Mesendoderm (in vitro differentiated cells): ENCODE data around the gene HHIPL1.

Experiments used
- DNase-seq: peaks from one replicate; pipeline ENCODE4 v3.0.0; 2013
- H2AK5ac ChIP-seq: 2 replicates; pipeline ENCODE4 v1.6.1; 2013; ENCODE audit warnings: low read length, inconsistent platforms
- H2BK120ac ChIP-seq: 2 replicates; pipeline ENCODE4 v1.6.1; 2013; ENCODE audit warnings: low read depth, mild to moderate bottlenecking, low read length, moderate library complexity, mixed read lengths
- H2BK15ac ChIP-seq: replicated peaks from 2 replicates; pipeline ENCODE4 v1.6.1; 2013; ENCODE audit warnings: low read depth, mild to moderate bottlenecking, moderate library complexity
- H2BK5ac ChIP-seq: 2 replicates; pipeline ENCODE4 v1.6.1; 2013; ENCODE audit warnings: low read length, inconsistent platforms
- H3K18ac ChIP-seq: 2 replicates; pipeline ENCODE4 v1.6.1; 2013; ENCODE audit warnings: mild to moderate bottlenecking, low read length, mixed read lengths
- H3K23ac ChIP-seq: one replicate; pipeline ENCODE4 v1.6.1; 2013; ENCODE audit warnings: low read length
- H3K27ac ChIP-seq: 2 replicates; pipeline ENCODE4 v1.5.1; 2013; ENCODE audit warnings: low read depth, mild to moderate bottlenecking, inconsistent platforms, low read length, moderate library complexity
- H3K27me3 ChIP-seq: 2 replicates; pipeline ENCODE4 v1.6.1; 2013; ENCODE audit warnings: low read length, control low read depth, mild to moderate bottlenecking, inconsistent platforms; ENCODE audit not compliant: insufficient read depth, poor library complexity
- H3K36me3 ChIP-seq: 2 replicates; pipeline ENCODE4 v1.6.1; 2013; ENCODE audit warnings: low read length, inconsistent platforms; ENCODE audit not compliant: control insufficient read depth, insufficient read depth
- H3K4ac ChIP-seq: one replicate; pipeline ENCODE4 v1.6.1; 2013; ENCODE audit warnings: low read depth, mild to moderate bottlenecking, low read length, moderate library complexity
- H3K4me1 ChIP-seq: 2 replicates; pipeline ENCODE4 v1.6.1; 2013; ENCODE audit warnings: low read depth, low read length, inconsistent platforms; ENCODE audit not compliant: control insufficient read depth
- H3K4me2 ChIP-seq: 2 replicates; pipeline ENCODE4 v1.6.1; 2013; ENCODE audit warnings: low read length
- H3K4me3 ChIP-seq: 2 replicates; pipeline ENCODE4 v1.5.1; 2013; ENCODE audit warnings: mild to moderate bottlenecking, low read length
- H3K56ac ChIP-seq: one replicate; pipeline ENCODE4 v1.6.1; 2013; ENCODE audit warnings: low read length
- H3K79me1 ChIP-seq: 2 replicates; pipeline ENCODE4 v1.6.1; 2013; ENCODE audit warnings: low read length, inconsistent platforms
- H3K79me2 ChIP-seq: 2 replicates; pipeline ENCODE4 v1.6.1; 2013; ENCODE audit warnings: mild to moderate bottlenecking, low read length; ENCODE audit not compliant: control insufficient read depth, insufficient read depth
- H3K9ac ChIP-seq: 2 replicates; pipeline ENCODE4 v1.6.1; 2013; ENCODE audit warnings: low read length, inconsistent platforms
- H4K5ac ChIP-seq: one replicate; pipeline ENCODE4 v1.6.1; 2013; ENCODE audit warnings: low read length
- H4K8ac ChIP-seq: one replicate; pipeline ENCODE4 v1.6.1; 2013; ENCODE audit warnings: low read depth, mild to moderate bottlenecking, control low read depth, low read length, moderate library complexity
- WGBS: extraction: QIAGEN DNeasy Blood & Tissue Kit; methylation state at CpG from one replicate; pipeline ENCODE4 v1.1.7; 2013; ENCODE audit warnings: low lambda C conversion rate, missing lambda C conversion rate; ENCODE audit not compliant: insufficient coverage; ENCODE audit errors: extremely low coverage; 5-methylcytosine and 5-hydroxymethylcytosine counted together

HHIPL1 gene

DNA sequence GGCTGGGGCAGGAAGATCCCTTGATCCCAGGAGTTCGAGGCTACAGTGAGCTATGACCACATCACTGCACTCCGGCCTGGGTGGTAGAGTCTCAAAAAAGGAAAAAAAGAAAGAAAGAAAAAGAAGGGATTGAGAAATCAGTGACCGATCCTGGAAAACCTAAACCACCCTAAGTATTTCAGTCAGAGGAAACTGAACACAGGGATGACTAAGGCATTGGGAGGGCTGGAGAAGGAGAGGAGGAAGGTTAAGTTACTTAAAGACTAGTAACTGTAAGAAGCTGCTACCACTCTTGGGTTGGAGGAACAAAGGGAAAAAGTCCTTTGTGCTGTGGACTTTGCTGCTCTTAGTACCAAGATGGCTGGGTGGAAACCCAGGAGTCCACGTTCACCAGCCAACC lies 10.6 kb downstream of the HHIPL1 start:
- no peak overlapping the region for H3K56ac ChIP-seq
- WGBS, result no CpG with 5 or more reads among the region's 4 CpGs
- no peak overlapping the region for H2BK5ac ChIP-seq
- no peak overlapping the region for H3K23ac ChIP-seq
- no peak overlapping the region for H2BK15ac ChIP-seq
- no peak overlapping the region for H4K8ac ChIP-seq
- H3K79me2 ChIP-seq, result no peaks in the 10 kb centered on the region
- H2BK120ac ChIP-seq, result no peak overlapping the region
- H3K79me1 ChIP-seq, result no peaks in the 10 kb centered on the region
- no peak overlapping the region for H4K5ac ChIP-seq
- DNase-seq, result no peak
- no peak overlapping the region for H3K4ac ChIP-seq
- no peak overlapping the region for H2AK5ac ChIP-seq
- no peaks in the 10 kb centered on the region for H3K27me3 ChIP-seq
- H3K4me1 ChIP-seq, result peaks cover 2% of the 10 kb centered on the region
- H3K36me3 ChIP-seq, result no peaks in the 10 kb centered on the region
- H3K4me2 ChIP-seq, result no peak overlapping the region
- no peak overlapping the region for H3K18ac ChIP-seq
- no peak overlapping the region for H3K4me3 ChIP-seq
- H3K27ac ChIP-seq, result no peak overlapping the region
- H3K9ac ChIP-seq, result no peak overlapping the region

DNA sequence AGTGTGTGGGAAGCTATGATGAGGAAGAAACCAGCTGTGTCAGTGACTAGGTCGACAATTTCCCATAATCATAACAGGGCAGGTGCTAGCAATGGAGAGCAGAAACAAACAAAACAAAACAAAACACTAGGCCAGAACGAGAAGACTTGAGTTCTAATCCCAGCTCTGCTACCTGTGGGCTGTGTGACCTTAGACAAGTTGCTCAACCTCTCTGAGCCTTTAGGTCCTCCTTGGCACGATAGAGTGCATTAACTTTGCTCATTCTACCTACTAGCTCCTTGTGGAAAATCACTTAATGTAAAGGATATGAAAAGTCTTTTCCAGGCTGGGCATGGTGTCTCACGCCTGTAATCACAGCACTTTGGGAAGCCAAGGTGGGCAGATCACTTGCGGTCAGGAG lies 11.2 kb downstream of the HHIPL1 start:
- Histone ChIP-seq H3K56ac (no peak overlapping the region), H3K79me2 (no peaks in the 10 kb centered on the region), H3K27ac (no peak overlapping the region), H3K27me3 (no peaks in the 10 kb centered on the region), H3K18ac (no peak overlapping the region), H4K5ac (no peak overlapping the region), H3K9ac (no peak overlapping the region), H2BK5ac (no peak overlapping the region), H3K4me2 (no peak overlapping the region), H2BK120ac (no peak overlapping the region), H2AK5ac (no peak overlapping the region), H4K8ac (no peak overlapping the region), H2BK15ac (no peak overlapping the region), H3K4me1 (peaks cover 6% of the 10 kb centered on the region), H3K4ac (no peak overlapping the region), H3K79me1 (no peaks in the 10 kb centered on the region), H3K23ac (no peak overlapping the region), H3K4me3 (no peak overlapping the region), H3K36me3 (no peaks in the 10 kb centered on the region)
- WGBS, result no CpG with 5 or more reads among the region's 5 CpGs
- no peak for DNase-seq

DNA sequence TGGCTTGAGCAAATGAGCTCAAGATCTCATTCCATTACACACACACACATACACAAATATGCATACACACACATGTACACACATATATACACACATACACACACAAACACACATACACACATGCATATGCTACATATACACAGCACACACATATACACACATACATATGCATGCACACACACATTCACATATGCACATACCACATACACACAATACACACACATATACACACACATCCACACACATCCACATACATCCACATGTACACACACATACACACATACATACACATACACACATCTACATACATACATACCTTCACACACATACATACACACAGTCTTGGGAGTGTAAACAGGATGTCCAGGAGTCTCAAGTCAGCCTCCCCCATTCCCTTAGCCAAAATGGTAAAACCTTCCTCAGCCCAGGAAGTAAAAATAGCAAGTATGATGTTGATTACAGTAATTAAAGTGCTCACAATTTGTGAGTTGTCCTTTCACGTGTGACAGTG lies 12.8 kb downstream of the HHIPL1 start:
- no peaks in the 10 kb centered on the region for H3K36me3 ChIP-seq
- H3K9ac ChIP-seq, result no peak overlapping the region
- WGBS, result no CpG with 5 or more reads among the region's 1 CpG
- H3K27ac ChIP-seq, result no peak overlapping the region
- H3K4me2 ChIP-seq, result no peak overlapping the region
- H2BK15ac ChIP-seq, result no peak overlapping the region
- no peaks in the 10 kb centered on the region for H3K79me1 ChIP-seq
- H2BK5ac ChIP-seq, result no peak overlapping the region
- no peak overlapping the region for H4K5ac ChIP-seq
- H3K4me1 ChIP-seq, result peaks cover 6% of the 10 kb centered on the region
- no peak overlapping the region for H2BK120ac ChIP-seq
- H3K23ac ChIP-seq, result no peak overlapping the region
- no peak overlapping the region for H3K18ac ChIP-seq
- no peak overlapping the region for H3K4me3 ChIP-seq
- no peak overlapping the region for H3K4ac ChIP-seq
- H2AK5ac ChIP-seq, result no peak overlapping the region
- no peak for DNase-seq
- H3K56ac ChIP-seq, result no peak overlapping the region
- no peaks in the 10 kb centered on the region for H3K79me2 ChIP-seq
- no peak overlapping the region for H4K8ac ChIP-seq
- H3K27me3 ChIP-seq, result no peaks in the 10 kb centered on the region

DNA sequence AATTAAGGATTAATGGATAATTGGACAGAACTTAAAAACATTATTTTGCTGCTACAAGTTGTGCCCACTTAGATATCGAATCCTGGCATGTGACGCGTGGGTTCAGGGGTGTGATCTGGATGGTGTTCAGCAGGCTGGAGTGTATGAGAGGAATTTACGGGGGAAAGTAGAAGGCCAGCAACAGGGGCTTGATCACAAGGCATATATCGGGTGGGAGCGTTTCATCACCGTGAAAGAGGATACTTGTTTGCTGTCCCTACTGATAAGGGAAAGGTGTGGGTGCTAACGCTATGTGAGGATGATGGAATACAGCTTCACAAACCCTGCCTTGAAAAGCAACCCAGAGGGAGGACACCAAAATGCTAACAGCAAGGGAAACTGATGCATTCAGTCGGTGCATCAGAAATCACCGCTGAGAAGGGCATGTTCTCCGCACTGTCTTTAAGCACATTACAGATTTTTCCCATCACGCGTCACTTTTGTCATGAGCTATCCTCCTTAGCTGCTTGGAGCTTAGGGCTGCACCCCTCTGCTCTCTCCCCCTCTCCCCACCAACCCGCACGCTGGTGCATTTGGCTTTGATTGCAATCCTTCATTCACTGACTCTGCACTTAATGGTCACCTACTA lies 13.4 kb downstream of the HHIPL1 start:
- no peak overlapping the region for H2BK120ac ChIP-seq
- no peak overlapping the region for H3K4me3 ChIP-seq
- H2BK5ac ChIP-seq, result no peak overlapping the region
- no peaks in the 10 kb centered on the region for H3K36me3 ChIP-seq
- no peak overlapping the region for H2BK15ac ChIP-seq
- no peak overlapping the region for H4K5ac ChIP-seq
- no peak overlapping the region for H3K9ac ChIP-seq
- H3K4me2 ChIP-seq, result no peak overlapping the region
- no peaks in the 10 kb centered on the region for H3K79me1 ChIP-seq
- no peak overlapping the region for H3K23ac ChIP-seq
- H3K79me2 ChIP-seq, result no peaks in the 10 kb centered on the region
- no peak for DNase-seq
- H2AK5ac ChIP-seq, result no peak overlapping the region
- no peak overlapping the region for H3K18ac ChIP-seq
- H3K27me3 ChIP-seq, result no peaks in the 10 kb centered on the region
- H4K8ac ChIP-seq, result no peak overlapping the region
- no peak overlapping the region for H3K27ac ChIP-seq
- no peak overlapping the region for H3K4ac ChIP-seq
- no peak overlapping the region for H3K56ac ChIP-seq
- WGBS, result no CpG with 5 or more reads among the region's 15 CpGs
- peaks cover 6% of the 10 kb centered on the region for H3K4me1 ChIP-seq

DNA sequence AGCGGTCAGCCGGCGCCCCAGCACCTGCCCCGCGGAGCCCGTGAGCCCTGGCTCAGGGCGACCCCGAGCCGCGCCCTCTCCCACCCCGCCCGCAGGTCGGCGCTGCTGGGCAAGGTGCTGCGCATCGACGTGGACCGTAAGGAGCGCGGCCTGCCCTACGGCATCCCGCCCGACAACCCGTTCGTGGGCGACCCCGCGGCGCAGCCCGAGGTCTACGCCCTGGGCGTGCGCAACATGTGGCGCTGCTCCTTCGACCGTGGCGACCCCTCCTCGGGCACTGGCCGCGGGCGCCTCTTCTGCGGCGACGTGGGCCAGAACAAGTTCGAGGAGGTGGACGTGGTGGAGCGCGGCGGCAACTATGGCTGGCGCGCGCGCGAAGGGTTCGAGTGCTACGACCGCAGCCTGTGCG lies 14.4 kb downstream of the HHIPL1 start:
- H3K18ac ChIP-seq, result no peak overlapping the region
- no peak overlapping the region for H3K4me3 ChIP-seq
- no peak overlapping the region for H3K27ac ChIP-seq
- H3K79me1 ChIP-seq, result no peaks in the 10 kb centered on the region
- H3K9ac ChIP-seq, result no peak overlapping the region
- no peak overlapping the region for H3K4me2 ChIP-seq
- no peak overlapping the region for H2AK5ac ChIP-seq
- no peak overlapping the region for H2BK120ac ChIP-seq
- no peak overlapping the region for H3K56ac ChIP-seq
- H4K5ac ChIP-seq, result no peak overlapping the region
- no peaks in the 10 kb centered on the region for H3K27me3 ChIP-seq
- no CpG with 5 or more reads among the region's 58 CpGs for WGBS
- H3K23ac ChIP-seq, result no peak overlapping the region
- no peak for DNase-seq
- H3K4ac ChIP-seq, result no peak overlapping the region
- no peaks in the 10 kb centered on the region for H3K79me2 ChIP-seq
- no peak overlapping the region for H4K8ac ChIP-seq
- H3K36me3 ChIP-seq, result no peaks in the 10 kb centered on the region
- no peak overlapping the region for H2BK15ac ChIP-seq
- H3K4me1 ChIP-seq, result peaks cover 10% of the 10 kb centered on the region
- H2BK5ac ChIP-seq, result no peak overlapping the region

DNA sequence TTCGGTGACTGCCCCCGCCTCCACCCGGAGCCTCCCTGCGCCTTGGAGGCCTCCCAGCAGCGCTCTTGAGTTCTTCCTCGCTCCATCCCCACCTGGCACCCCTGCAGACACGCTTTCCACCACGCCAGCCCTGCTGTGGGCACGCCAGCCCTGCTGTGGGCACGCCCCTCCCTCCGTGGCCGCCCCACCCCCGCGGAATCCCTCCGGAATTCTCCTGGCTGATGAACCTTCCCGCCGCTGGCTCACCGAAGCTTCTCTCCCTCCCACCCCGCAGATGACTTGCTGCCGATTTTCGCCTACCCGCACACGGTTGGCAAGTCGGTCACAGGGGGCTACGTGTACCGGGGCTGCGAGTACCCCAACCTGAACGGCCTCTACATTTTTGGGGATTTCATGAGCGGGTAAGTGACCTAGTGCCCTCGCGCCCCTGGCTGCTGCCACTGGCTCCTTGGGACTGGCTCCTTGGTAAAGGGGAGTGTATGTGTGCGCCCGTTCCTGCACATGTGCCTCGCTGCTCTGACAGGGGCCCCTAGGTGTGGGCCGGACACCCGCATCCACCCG lies 15.2 kb downstream of the HHIPL1 start:
- H3K27ac ChIP-seq, result no peak overlapping the region
- H2BK120ac ChIP-seq, result no peak overlapping the region
- H3K36me3 ChIP-seq, result no peaks in the 10 kb centered on the region
- no peak overlapping the region for H2BK15ac ChIP-seq
- peak overlapping the region; percentile 71 for H3K56ac ChIP-seq
- no peak overlapping the region for H4K5ac ChIP-seq
- H2AK5ac ChIP-seq, result no peak overlapping the region
- H3K23ac ChIP-seq, result no peak overlapping the region
- H3K4ac ChIP-seq, result no peak overlapping the region
- H3K4me1 ChIP-seq, result peaks cover 11% of the 10 kb centered on the region
- H3K79me2 ChIP-seq, result no peaks in the 10 kb centered on the region
- H3K4me3 ChIP-seq, result no peak overlapping the region
- H3K4me2 ChIP-seq, result peak overlapping the region; percentile 12
- no peak overlapping the region for H3K18ac ChIP-seq
- H4K8ac ChIP-seq, result no peak overlapping the region
- H2BK5ac ChIP-seq, result no peak overlapping the region
- H3K9ac ChIP-seq, result no peak overlapping the region
- H3K27me3 ChIP-seq, result no peaks in the 10 kb centered on the region
- DNase-seq, result no peak
- no peaks in the 10 kb centered on the region for H3K79me1 ChIP-seq
- no CpG with 5 or more reads among the region's 37 CpGs for WGBS
